Endothelial cell of umbilical vein (primary cell): ENCODE data around the gene EFCAB5. TPM values are rescaled to one million over a fixed set of nuclear protein-coding genes. Genes with fewer than 3 reads are reported as not detected.
A peak's percentile ranks its signal among the peaks of the same experiment; 100 is the strongest.

ENCODE experiments used
- Bru-seq: library from RNA; stranded (reverse); fragments of 400-500 nt; gene quantifications from one replicate; lab custom pipeline; 2021; lab: Mats Ljungman, UMichigan
- BruChase-seq, 2 experiments: library from RNA; stranded (reverse); fragments of 400-500 nt; gene quantifications; one replicate each; lab custom pipeline; 2021; lab: Mats Ljungman, UMichigan
- BruUV-seq: library from RNA; stranded (reverse); fragments of 400-500 nt; replicated peaks from 2 replicates; lab custom pipeline; 2021; lab: Mats Ljungman, UMichigan
- CTCF ChIA-PET: fragments of 300-600, 350-600 bp; sonication (Branson Sonifier 250); formaldehyde crosslinking; loops from one replicate; lab custom pipeline; 2021; ENCODE audit warnings: antibody characterized with exemption, inconsistent platforms; lab: Charles Lee
- POLR2A ChIA-PET: fragments of 300-600, 350-600 bp; sonication (Branson Sonifier 250); formaldehyde crosslinking; loops from one replicate; lab custom pipeline; 2021; ENCODE audit warnings: antibody characterized with exemption, inconsistent platforms; lab: Charles Lee
- DNase-seq: peaks from one replicate; pipeline ENCODE4 v3.0.0-alpha.2; 2011; ENCODE audit warnings: low read depth, low spot score
- FAIRE-seq: peaks from 2 replicates; lab custom pipeline; 2011; peaks lifted over from hg19 to GRCh38; lab: Jason Lieb, UNC
- H2AFZ ChIP-seq: 2 replicates; pipeline ENCODE4 v1.6.0; 2012; ENCODE audit warnings: low read depth, low read length, control low read depth, inconsistent platforms
- H3K27ac ChIP-seq: 2 replicates; pipeline ENCODE4 v1.5.1; 2011; ENCODE audit warnings: low read depth, mild to moderate bottlenecking, control low read depth, low read length, moderate library complexity; ENCODE audit not compliant: insufficient read depth
- H3K27me3 ChIP-seq, 2 experiments: 2 replicates each; pipeline versions ENCODE4 v1.6.0 to v1.6.1; 2011; ENCODE audit warnings: low read length in 2 of 2, mixed read lengths in 1 of 2; ENCODE audit not compliant: control insufficient read depth in 2 of 2, insufficient read depth in 2 of 2
- H3K36me3 ChIP-seq, 2 experiments: 2 replicates in 1 of 2; 3 replicates in 1 of 2; pipeline ENCODE4 v1.5.1; 2011; ENCODE audit warnings: low read length in 2 of 2, mild to moderate bottlenecking in 1 of 2, moderate library complexity in 1 of 2; ENCODE audit not compliant: control insufficient read depth in 2 of 2, insufficient read depth in 2 of 2; ENCODE audit errors: extremely low read depth in 1 of 2
- H3K4me1 ChIP-seq: 3 replicates; pipeline ENCODE4 v1.5.1; 2011; ENCODE audit warnings: mild to moderate bottlenecking, low read length; ENCODE audit not compliant: control insufficient read depth, insufficient read depth; ENCODE audit errors: extremely low read depth
- H3K4me2 ChIP-seq: 2 replicates; pipeline ENCODE4 v1.6.1; 2011; ENCODE audit warnings: low read length, control low read depth, mixed read lengths; ENCODE audit not compliant: insufficient read depth
- H3K4me3 ChIP-seq, 3 experiments: fragments of 200-600 bp in 1 of 3; sonication (generic), shearing (Covaris generic) in 1 of 3; replicated peaks in 1 of 3; 2 replicates each; pipeline ENCODE4 v1.5.1; 2011 to 2016; ENCODE audit warnings: control low read depth in 3 of 3, low read length in 3 of 3, mild to moderate bottlenecking in 2 of 3, inconsistent platforms in 1 of 3, low read depth in 1 of 3, moderate library complexity in 1 of 3; ENCODE audit not compliant: insufficient read depth in 1 of 3
- H3K79me2 ChIP-seq: 2 replicates; pipeline ENCODE4 v1.6.0; 2012; ENCODE audit warnings: low read length, inconsistent platforms; ENCODE audit not compliant: control insufficient read depth, insufficient read depth
- H3K9ac ChIP-seq: replicated peaks from 2 replicates; pipeline ENCODE3; 2011; ENCODE audit warnings: low read length, control low read depth; ENCODE audit not compliant: insufficient read depth; ENCODE audit errors: extremely low read depth
- H3K9me1 ChIP-seq: replicated peaks from 3 replicates; pipeline ENCODE4 v1.6.0; 2011; ENCODE audit warnings: mild to moderate bottlenecking, low read length; ENCODE audit not compliant: control insufficient read depth, insufficient read depth; ENCODE audit errors: extremely low read depth
- H3K9me3 ChIP-seq: replicated peaks from 2 replicates; pipeline ENCODE4 v1.5.1; 2012; ENCODE audit warnings: low read length, inconsistent platforms; ENCODE audit not compliant: control insufficient read depth, insufficient read depth
- H4K20me1 ChIP-seq: replicated peaks from 2 replicates; pipeline ENCODE3; 2011; ENCODE audit warnings: mild to moderate bottlenecking, low read length; ENCODE audit not compliant: control insufficient read depth, insufficient read depth; ENCODE audit errors: extremely low read depth
- JUN ChIP-seq: IDR thresholded peaks from 2 replicates; pipeline ENCODE4 v1.6.1; 2011; ENCODE audit warnings: borderline replicate concordance, low read depth; ENCODE audit not compliant: insufficient read length, insufficient read depth
- POLR2AphosphoS5 ChIP-seq: IDR thresholded peaks from 2 replicates; pipeline ENCODE4 v1.6.1; 2012; ENCODE audit warnings: low read depth, mild to moderate bottlenecking, control low read depth, low read length, moderate library complexity; ENCODE audit not compliant: insufficient read depth
- dilution Hi-C: fragments of 300-500 bp; cut with MboI; formaldehyde crosslinking; loops from one replicate; pipeline ENCODE4 v1.15.0; 2019; ENCODE audit warnings: low sequenced_read_pairs; ENCODE audit not compliant: extremely low pct_ligation_motif_present
- intact Hi-C: fragments of 100-400 bp; cut with micrococcal nuclease; formaldehyde crosslinking; loops from one replicate; pipeline ENCODE4 v1.10.0; 2022
- long read RNA-seq: library from polyadenylated mRNA; stranded (forward); transcript quantifications from one replicate; pipeline ENCODE4 v2.0.0, GENCODE V29; 2021
- polyA minus RNA-seq, 3 experiments: library from RNA; depleted of rRNA, polyadenylated mRNA; stranded (reverse); fragments of >200 nt; gene quantifications; 1 replicate in 1 of 3; 2 replicates in 2 of 3; pipeline ENCODE4 v1.2.3, GENCODE V29; 2011
- polyA plus RNA-seq, 4 experiments: library from polyadenylated mRNA; depleted of rRNA in 3 of 4; stranded (reverse) in 3 of 4; unstranded in 1 of 4; fragments of >200 nt; gene quantifications; 2 replicates each; pipeline versions ENCODE4 v1.2.1 to v1.2.3, GENCODE V29; 2011 to 2012; ENCODE audit warnings: missing spikeins in 1 of 4
- total RNA-seq: library from RNA; stranded (reverse); gene quantifications from 2 replicates; pipeline ENCODE4 v1.2.3, GENCODE V29; 2021
- TF ChIP-seq, protein P1 (sequence below), 2 donors: IDR thresholded peaks; 1 replicate in 1 of 2; 2 replicates in 1 of 2; pipeline ENCODE4 v1.5.1; 2011; ENCODE audit warnings: low read length in 2 of 2, mild to moderate bottlenecking in 2 of 2, moderate library complexity in 2 of 2, control low read depth in 1 of 2, inconsistent platforms in 1 of 2, low read depth in 1 of 2; ENCODE audit not compliant: insufficient read depth in 1 of 2; ENCODE audit errors: extremely low read depth in 1 of 2

EFCAB5 gene
- total RNA-seq (0.40 and 0.44 TPM in 2 replicates), polyA plus RNA-seq (0.03 and 0.04 TPM in 2 replicates), polyA minus RNA-seq (not detected in 2 replicates), Bru-seq, nascent RNA (percentile 29 among the genes with signal in this experiment), BruChase-seq, experiment 1, labeled RNA remaining after a 6-hour chase (percentile 30 among the genes with signal in this experiment), BruChase-seq, experiment 2, labeled RNA remaining after a 2-hour chase (percentile 32 among the genes with signal in this experiment)
- 0.08 and 0.26 TPM in 2 replicates for polyA plus RNA-seq (2011; cell fraction: cytosol; rRNA removed)
- 0.57 and 1.0 TPM in 2 replicates for polyA plus RNA-seq (2011; cell fraction: nucleus; rRNA removed)
- 0.54 and 0.59 TPM in 2 replicates for polyA plus RNA-seq (2012)
- polyA minus RNA-seq (2011; cell fraction: cytosol; rRNA and poly(A)+ RNA removed), result not detected
- polyA minus RNA-seq (2011; cell fraction: nucleus; rRNA and poly(A)+ RNA removed), result 0.58 and 0.87 TPM in 2 replicates
- long read RNA-seq, partial matches to known transcripts, result 2 of 6 reads
- long read RNA-seq, other reads (novel, unspliced or antisense), result 4 of 6 reads

DNA sequence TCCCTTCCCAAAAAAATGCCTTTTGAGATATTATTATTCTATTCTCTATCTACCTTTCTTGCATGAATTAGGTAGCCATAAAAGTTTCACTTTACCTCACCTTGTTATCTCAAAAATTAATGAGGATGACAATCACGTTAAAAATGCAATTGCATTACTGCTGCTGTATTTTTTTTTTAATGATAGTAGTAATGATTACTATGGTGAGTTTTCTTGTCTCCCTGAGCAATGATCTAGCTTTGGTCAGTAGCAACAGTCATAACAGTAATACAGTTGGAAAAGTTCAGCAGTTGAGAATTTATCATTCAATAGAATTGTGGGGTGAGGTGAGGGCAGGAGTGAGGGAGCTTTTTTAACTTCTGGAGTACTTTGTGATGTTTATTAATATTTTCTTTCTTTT lies at the start of gene EFCAB5:
TSS of gene EFCAB5 (plus strand) at position 301 of the 400 bp plus-strand sequence. CDS start 163 bp downstream, outside the sequence.
- no peaks in the 10 kb centered on the region for H3K36me3 ChIP-seq
- no TSS peak for BruUV-seq
- H3K4me1 ChIP-seq, result peaks cover 8% of the 10 kb centered on the region
- dilution Hi-C loops (no loop called here), intact Hi-C loops (no loop called here)
- DNase-seq (no peak), FAIRE-seq (no peak)
- H3K9me1 ChIP-seq, result no peaks in the 10 kb centered on the region
- ChIA-PET POLR2A (interaction anchor here (0.7 kb wide), 1 partner anchor 9 kb away, joined by 5 read pairs; no protein-coding TSS in a partner anchor), CTCF (interaction anchor here (0.8 to 4.0 kb wide), 5 partner anchors 11 to 152 kb away, joined by 3 to 33 read pairs (median 9); partner anchors contain the start of gene SSH2)
- TF ChIP-seq POLR2AphosphoS5 (no peak), JUN (no peak)
- TF ChIP-seq, protein P1, sequence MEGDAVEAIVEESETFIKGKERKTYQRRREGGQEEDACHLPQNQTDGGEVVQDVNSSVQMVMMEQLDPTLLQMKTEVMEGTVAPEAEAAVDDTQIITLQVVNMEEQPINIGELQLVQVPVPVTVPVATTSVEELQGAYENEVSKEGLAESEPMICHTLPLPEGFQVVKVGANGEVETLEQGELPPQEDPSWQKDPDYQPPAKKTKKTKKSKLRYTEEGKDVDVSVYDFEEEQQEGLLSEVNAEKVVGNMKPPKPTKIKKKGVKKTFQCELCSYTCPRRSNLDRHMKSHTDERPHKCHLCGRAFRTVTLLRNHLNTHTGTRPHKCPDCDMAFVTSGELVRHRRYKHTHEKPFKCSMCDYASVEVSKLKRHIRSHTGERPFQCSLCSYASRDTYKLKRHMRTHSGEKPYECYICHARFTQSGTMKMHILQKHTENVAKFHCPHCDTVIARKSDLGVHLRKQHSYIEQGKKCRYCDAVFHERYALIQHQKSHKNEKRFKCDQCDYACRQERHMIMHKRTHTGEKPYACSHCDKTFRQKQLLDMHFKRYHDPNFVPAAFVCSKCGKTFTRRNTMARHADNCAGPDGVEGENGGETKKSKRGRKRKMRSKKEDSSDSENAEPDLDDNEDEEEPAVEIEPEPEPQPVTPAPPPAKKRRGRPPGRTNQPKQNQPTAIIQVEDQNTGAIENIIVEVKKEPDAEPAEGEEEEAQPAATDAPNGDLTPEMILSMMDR (IDR thresholded peaks at IDR 0.05; ENCODE audit: extremely low read depth in 1 of 2, insufficient read depth in 1 of 2, low read depth in 1 of 2, low read length in 2 of 2), result no peak
- no peak within 1 kb of the TSS for H3K27ac ChIP-seq
- H3K9me3 ChIP-seq, result no peaks in the 10 kb centered on the region
- no peak within 1 kb of the TSS for H3K4me2 ChIP-seq
- no peak within 1 kb of the TSS for H3K4me3 ChIP-seq
- no peaks in the 10 kb centered on the region for H4K20me1 ChIP-seq
- H3K27me3 ChIP-seq, result no peaks in the 10 kb centered on the region
- H3K79me2 ChIP-seq, result no peaks in the 10 kb centered on the region
- H3K9ac ChIP-seq, result no peak within 1 kb of the TSS
- H2AFZ ChIP-seq, result no peak within 1 kb of the TSS
